ENCODE measurements around the gene TCHHL1. TPM values are rescaled to one million over a fixed set of nuclear protein-coding genes. Genes with fewer than 3 reads are reported as not detected.

Gene TCHHL1
- total RNA-seq, 3 donors from 2014 or later: not detected

- DNase-seq (peak; percentile 21 to 57 (median 48)), ATAC-seq (no peak)
- TF ChIP-seq CTCF (IDR thresholded peaks at IDR 0.05): no peak
- peaks cover 50% of the 10 kb centered on the region for H3K4me1 ChIP-seq (ENCODE audit: low read depth)
- intact Hi-C loops (cut with DNase I, micrococcal nuclease): no loop called here
- no peaks in the 10 kb centered on the region for H3K36me3 ChIP-seq (ENCODE audit: low read depth)
- H3K4me3 ChIP-seq: no peak overlapping the region
- H3K9me3 ChIP-seq: no peaks in the 10 kb centered on the region
These were observed 19.4 kb upstream of the TCHHL1 start for GRCh38 chr1:152107984-152108881.

GRCh38 chr1:152107031-152107983 is 18.4 kb upstream of the TCHHL1 start:
- peak in 1 of 3 donors; percentile 36 for DNase-seq
- TF ChIP-seq CTCF (IDR thresholded peaks at IDR 0.05): no peak
- no peaks in the 10 kb centered on the region for H3K9me3 ChIP-seq
- H3K4me3 ChIP-seq: no peak overlapping the region
- no peak for ATAC-seq
- H3K36me3 ChIP-seq (ENCODE audit: low read depth): no peaks in the 10 kb centered on the region
- peaks cover 46% of the 10 kb centered on the region for H3K4me1 ChIP-seq (ENCODE audit: low read depth)
- intact Hi-C loops (cut with DNase I, micrococcal nuclease): no loop called here

- H3K4me1 ChIP-seq (ENCODE audit: low read depth): peaks cover 22% of the 10 kb centered on the region
- no peak for TF ChIP-seq CTCF (IDR thresholded peaks at IDR 0.05)
- no peak for ATAC-seq
- no peaks in the 10 kb centered on the region for H3K9me3 ChIP-seq
- intact Hi-C loops (cut with DNase I, micrococcal nuclease): no loop called here
- DNase-seq: no peak
- H3K36me3 ChIP-seq (ENCODE audit: low read depth): no peaks in the 10 kb centered on the region
- no peak overlapping the region for H3K4me3 ChIP-seq
These were observed 16.0 kb upstream of the TCHHL1 start for GRCh38 chr1:152104854-152105253.

GRCh38 chr1:152096931-152097330 is 8.1 kb upstream of the TCHHL1 start:
- DNase-seq (no peak), ATAC-seq (no peak)
- H3K4me1 ChIP-seq (ENCODE audit: low read depth): no peaks in the 10 kb centered on the region
- TF ChIP-seq CTCF (IDR thresholded peaks at IDR 0.05): no peak
- intact Hi-C loops (cut with DNase I, micrococcal nuclease): no loop called here
- no peaks in the 10 kb centered on the region for H3K36me3 ChIP-seq (ENCODE audit: low read depth)
- no peak overlapping the region for H3K4me3 ChIP-seq
- H3K9me3 ChIP-seq: peaks cover 4% of the 10 kb centered on the region

GRCh38 chr1:152086760-152087159 is 2.1 kb downstream of the TCHHL1 start:
- intact Hi-C loops (cut with DNase I, micrococcal nuclease): no loop called here
- DNase-seq: no peak

More at GRCh38 chr1:152086760-152087159, 2.1 kb downstream of the TCHHL1 start:
- Histone ChIP-seq H3K4me1 (ENCODE audit: low read depth) (no peaks in the 10 kb centered on the region), H3K9me3 (no peaks in the 10 kb centered on the region), H3K36me3 (ENCODE audit: low read depth) (no peaks in the 10 kb centered on the region), H3K4me3 (no peak overlapping the region)
- ATAC-seq: no peak
- TF ChIP-seq CTCF (IDR thresholded peaks at IDR 0.05): no peak

Data from mucosa of descending colon (tissue), 3 donors.